ENCODE data around the gene PIGU. TPM values are rescaled to one million over a fixed set of nuclear protein-coding genes. Genes with fewer than 3 reads are reported as not detected.

Gene PIGU
- total and polyA plus RNA-seq, 9 of the 15 experiments (the other 6 are each of a cell fraction or from before 2014, with no cell fraction given), result 6.5 to 100 (median 28.1) TPM

DNA sequence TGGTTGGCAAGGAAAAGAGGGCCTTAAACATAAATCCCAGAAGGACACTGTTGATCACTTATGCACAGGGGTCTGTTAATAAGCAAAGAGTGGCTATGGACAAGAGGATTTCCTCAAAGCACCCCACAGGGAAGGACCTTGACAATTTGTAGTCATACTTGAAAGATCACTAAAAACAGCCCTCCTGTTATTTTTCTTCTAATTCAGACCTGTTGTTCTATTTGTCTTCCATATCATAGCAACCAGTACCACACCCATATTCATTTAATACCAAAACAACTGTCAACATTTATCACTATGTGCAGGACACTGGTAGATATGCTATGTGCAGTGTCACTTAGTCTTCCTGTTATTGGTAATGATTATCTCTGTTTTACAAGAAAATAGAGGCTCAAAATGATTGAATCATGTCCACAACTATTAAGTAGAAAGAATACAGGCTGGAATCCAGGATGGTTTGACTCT is 163.9 kb downstream of the PIGU start:
- Histone ChIP-seq H3K4me1 (replicated peaks in 1 of 2; ENCODE audit: control insufficient read depth in 2 of 2, insufficient read depth in 2 of 2, low read length in 2 of 2) (peaks cover 12 to 18% of the 10 kb centered on the region in 2 experiments; a peak in 4 of 5 replicates), H2AFZ (ENCODE audit: low read depth, low read length) (no peak overlapping the region), H3K4me3 (no peak overlapping the region), H4K20me1 (replicated peaks; ENCODE audit: control insufficient read depth, insufficient read depth, low read length) (no peaks in the 10 kb centered on the region), H3K9ac (ENCODE audit: insufficient read depth in 1 of 2, low read depth in 2 of 2, low read length in 2 of 2) (no peak overlapping the region), H3K36me3 (ENCODE audit: control insufficient read depth, insufficient read depth, low read length) (peaks cover 29% of the 10 kb centered on the region; the same call in 2 of the 3 replicates), H3K4me2 (ENCODE audit: insufficient read depth, low read length) (no peak overlapping the region), H3K9me3 (replicated peaks; ENCODE audit: control insufficient read depth, insufficient read depth, low read depth, low read length) (no peaks in the 10 kb centered on the region), H3K27ac (ENCODE audit: extremely low read depth, low read depth, low read length) (peak overlapping the region; percentile 15; the same call in 1 of the 3 replicates), H3K9me1 (ENCODE audit: control insufficient read depth, insufficient read depth, low read length) (no peaks in the 10 kb centered on the region), H3K79me2 (ENCODE audit: control insufficient read depth, insufficient read depth, low read length) (peaks cover 27% of the 10 kb centered on the region), H3K27me3 (ENCODE audit: control insufficient read depth in 2 of 2, insufficient read depth in 2 of 2, low read length in 2 of 2) (no peaks in the 10 kb centered on the region)
- ChIA-PET POLR2A (interaction anchor here (1.1 kb wide), 1 partner anchor 24 kb away, joined by 3 read pairs; no protein-coding TSS in a partner anchor), CTCF (ENCODE audit: low intra/inter-chr PET ratio) (no interaction called here)
- ATAC-seq (no peak), DNase-seq (ENCODE audit: extremely low read depth in 1 of 4, low spot score in 3 of 4) (no peak), FAIRE-seq (no peak)
- in situ Hi-C loops (cut with MboI) (no loop called here), intact Hi-C loops (cut with micrococcal nuclease) (no loop called here)
- BruUV-seq (replicated peaks), result no TSS peak
- no peak for TF ChIP-seq PBX2 (CRISPR knock-in tag; IDR thresholded peaks at IDR 0.05; ENCODE audit: low read depth)
- TF ChIP-seq PBX2 (tag; conservative IDR thresholded peaks at IDR 0.05; ENCODE audit: low read depth), result 0 out of 2 replicates have a peak, but pooled peaks have one; percentile 42
- TF ChIP-seq FOXJ2 (tag; IDR thresholded peaks at IDR 0.05), result peak; percentile 96
- TF ChIP-seq TGIF2 (CRISPR knock-in tag; IDR thresholded peaks at IDR 0.05), result no peak

All from K562 (cell line).